HepG2 (cell line): Measurements from ENCODE around the gene UBE2D3. TPM values are rescaled to one million over a fixed set of nuclear protein-coding genes. Genes with fewer than 3 reads are reported as not detected.

ENCODE experiments used
- ARID5B ChIP-seq: IDR thresholded peaks from 2 replicates; pipeline ENCODE4 v1.4.0; 2020; ENCODE audit warnings: mild to moderate bottlenecking, missing genetic modification reagents
- CREM ChIP-seq, 2 experiments: sonication (generic) in 1 of 2; formaldehyde crosslinking in 1 of 2; IDR thresholded peaks; 2 replicates each; pipeline versions ENCODE4 v1.4.0 to v1.6.1; 2016 to 2020; ENCODE audit warnings: antibody characterized with exemption in 1 of 2, mild to moderate bottlenecking in 1 of 2, missing genetic modification reagents in 1 of 2
- CSRNP1 ChIP-seq: sonication (generic); formaldehyde crosslinking; IDR thresholded peaks from 2 replicates; pipeline ENCODE4 v1.8.1; 2023; ENCODE audit warnings: mild to moderate bottlenecking, missing genetic modification reagents
- DMTF1 ChIP-seq: sonication (generic); formaldehyde crosslinking; IDR thresholded peaks from 2 replicates; pipeline ENCODE4 v1.4.0; 2020; ENCODE audit warnings: mild to moderate bottlenecking, missing genetic modification reagents
- KDM5B ChIP-seq: sonication (generic); formaldehyde crosslinking; IDR thresholded peaks from 2 replicates; pipeline ENCODE4 v1.4.0; 2020; ENCODE audit warnings: missing genetic modification reagents, mild to moderate bottlenecking, borderline replicate concordance
- MTA3 ChIP-seq: sonication (generic); formaldehyde crosslinking; IDR thresholded peaks from 2 replicates; pipeline ENCODE4 v1.4.0; 2020; ENCODE audit warnings: missing genetic modification reagents
- PTBP1 ChIP-seq: fragments of 200-400 bp; formaldehyde crosslinking; IDR thresholded peaks from 2 replicates; pipeline ENCODE4 v1.6.1; 2018; ENCODE audit warnings: low read length, low read depth; ENCODE audit not compliant: poor library complexity, severe bottlenecking
- SIX4 ChIP-seq: sonication (generic); formaldehyde crosslinking; IDR thresholded peaks from 2 replicates; pipeline ENCODE4 v1.4.0; 2020; ENCODE audit warnings: missing genetic modification reagents
- ZNF264 ChIP-seq: sonication (generic); formaldehyde crosslinking; IDR thresholded peaks from 2 replicates; pipeline ENCODE4 v1.4.0; 2020; ENCODE audit warnings: missing genetic modification reagents
- ZNF552 ChIP-seq: sonication (generic); formaldehyde crosslinking; IDR thresholded peaks from 2 replicates; pipeline ENCODE4 v1.9.0; 2022; ENCODE audit warnings: missing genetic modification reagents, mild to moderate bottlenecking, borderline replicate concordance
- ZNF629 ChIP-seq: sonication (generic); formaldehyde crosslinking; conservative IDR thresholded peaks from 2 replicates; pipeline ENCODE4 v1.5.0; 2020; ENCODE audit warnings: missing genetic modification reagents
- ZNF878 ChIP-seq: sonication (generic); formaldehyde crosslinking; IDR thresholded peaks from 2 replicates; pipeline ENCODE4 v1.8.1; 2023; ENCODE audit warnings: mild to moderate bottlenecking, missing genetic modification reagents, moderate library complexity
- polyA plus RNA-seq, 8 experiments: library from polyadenylated mRNA; depleted of rRNA in 3 of 8; stranded (reverse) in 7 of 8; unstranded in 1 of 8; fragments of >200 nt; fragmentation: Illumina TruSeq in 4 of 8; extraction: Trizol in 4 of 8; gene quantifications; 2 replicates each; pipeline versions ENCODE4 v1.2.1 to v1.2.3, GENCODE V29; 2011 to 2016; ENCODE audit warnings: low read depth in 4 of 8, missing spikeins in 1 of 8, mixed read lengths in 1 of 8; ENCODE audit not compliant: insufficient read depth in 1 of 8
- total RNA-seq, 5 experiments: library from RNA; depleted of rRNA; stranded (reverse); fragments of >200 nt; fragmentation: Illumina TruSeq; extraction: Trizol; gene quantifications; 2 replicates each; pipeline ENCODE4 v1.2.3, GENCODE V29; 2016; ENCODE audit warnings: low read depth in 1 of 5
- TF ChIP-seq, protein P1 (sequence below): sonication (generic); IDR thresholded peaks from 2 replicates; pipeline ENCODE4 v1.6.1; 2016; ENCODE audit warnings: low read depth, borderline replicate concordance
- TF ChIP-seq, protein P2 (sequence below): sonication (generic); formaldehyde crosslinking; IDR thresholded peaks from 2 replicates; pipeline ENCODE4 v1.4.0; 2020; ENCODE audit warnings: mild to moderate bottlenecking, missing genetic modification reagents
- TF ChIP-seq, protein P3 (sequence below): sonication (generic); formaldehyde crosslinking; IDR thresholded peaks from 2 replicates; pipeline ENCODE4 v1.4.0; 2020; ENCODE audit warnings: mild to moderate bottlenecking, missing genetic modification reagents

UBE2D3 gene
- total and polyA plus RNA-seq, 2 of the 13 experiments (the other 11 are each of a cell fraction or from before 2014, with no cell fraction given) = 224 to 293 TPM

- TF ChIP-seq, protein P1, sequence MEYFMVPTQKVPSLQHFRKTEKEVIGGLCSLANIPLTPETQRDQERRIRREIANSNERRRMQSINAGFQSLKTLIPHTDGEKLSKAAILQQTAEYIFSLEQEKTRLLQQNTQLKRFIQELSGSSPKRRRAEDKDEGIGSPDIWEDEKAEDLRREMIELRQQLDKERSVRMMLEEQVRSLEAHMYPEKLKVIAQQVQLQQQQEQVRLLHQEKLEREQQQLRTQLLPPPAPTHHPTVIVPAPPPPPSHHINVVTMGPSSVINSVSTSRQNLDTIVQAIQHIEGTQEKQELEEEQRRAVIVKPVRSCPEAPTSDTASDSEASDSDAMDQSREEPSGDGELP = no peak; the same call in 1 of the 2 replicates
- peak; percentile 71 for TF ChIP-seq ARID5B (CRISPR knock-in tag)
- TF ChIP-seq SIX4 (CRISPR knock-in tag) = no peak
- TF ChIP-seq, protein P2, sequence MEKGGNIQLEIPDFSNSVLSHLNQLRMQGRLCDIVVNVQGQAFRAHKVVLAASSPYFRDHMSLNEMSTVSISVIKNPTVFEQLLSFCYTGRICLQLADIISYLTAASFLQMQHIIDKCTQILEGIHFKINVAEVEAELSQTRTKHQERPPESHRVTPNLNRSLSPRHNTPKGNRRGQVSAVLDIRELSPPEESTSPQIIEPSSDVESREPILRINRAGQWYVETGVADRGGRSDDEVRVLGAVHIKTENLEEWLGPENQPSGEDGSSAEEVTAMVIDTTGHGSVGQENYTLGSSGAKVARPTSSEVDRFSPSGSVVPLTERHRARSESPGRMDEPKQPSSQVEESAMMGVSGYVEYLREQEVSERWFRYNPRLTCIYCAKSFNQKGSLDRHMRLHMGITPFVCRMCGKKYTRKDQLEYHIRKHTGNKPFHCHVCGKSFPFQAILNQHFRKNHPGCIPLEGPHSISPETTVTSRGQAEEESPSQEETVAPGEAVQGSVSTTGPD (CRISPR knock-in tag) = no peak
- peak; percentile 82; the same call in 1 of the 2 replicates for TF ChIP-seq CSRNP1
- no peak for TF ChIP-seq ZNF552 (CRISPR knock-in tag)
- peak; percentile 96 for TF ChIP-seq ZNF878 (CRISPR knock-in tag)
- TF ChIP-seq ZNF629 (CRISPR knock-in tag) = no peak
- peak; percentile 84; the same call in 1 of the 2 replicates for TF ChIP-seq DMTF1 (CRISPR knock-in tag)
- no peak for TF ChIP-seq MTA3
- peak; percentile 19; the same call in 1 of the 2 replicates for TF ChIP-seq CREM (IDR thresholded peaks at IDR 0.05)
- TF ChIP-seq CREM (CRISPR knock-in tag; IDR thresholded peaks at IDR 0.05) = no peak
- no peak for TF ChIP-seq ZNF264
- no peak for TF ChIP-seq PTBP1
- TF ChIP-seq, protein P3, sequence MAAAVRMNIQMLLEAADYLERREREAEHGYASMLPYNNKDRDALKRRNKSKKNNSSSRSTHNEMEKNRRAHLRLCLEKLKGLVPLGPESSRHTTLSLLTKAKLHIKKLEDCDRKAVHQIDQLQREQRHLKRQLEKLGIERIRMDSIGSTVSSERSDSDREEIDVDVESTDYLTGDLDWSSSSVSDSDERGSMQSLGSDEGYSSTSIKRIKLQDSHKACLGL (CRISPR knock-in tag) = peak; percentile 81
- TF ChIP-seq KDM5B (CRISPR knock-in tag) = peak; percentile 98
Observed at GRCh38 chr4:102868781-102869568, 41.6 kb upstream of the UBE2D3 start, which contains the start of gene CISD2 (continued).
